Chondrocyte (in vitro differentiated cells): ENCODE measurements around the gene IMMP2L. TPM values are rescaled to one million over a fixed set of nuclear protein-coding genes. Genes with fewer than 3 reads are reported as not detected.

ENCODE experiments used
- DNase-seq: peaks from one replicate; pipeline ENCODE4 v3.0.0; 2021; ENCODE audit warnings: mixed read lengths, low spot score
- H3K27ac Mint-ChIP-seq: one replicate; pipeline ENCODE4 v1.8.0; 2021; ENCODE audit warnings: mild to moderate bottlenecking, moderate library complexity, mixed read lengths; ENCODE audit not compliant: unreplicated experiment
- H3K27me3 Mint-ChIP-seq: 2 replicates; pipeline ENCODE4 v1.8.0; 2021; ENCODE audit warnings: low read depth, mixed read lengths
- H3K36me3 Mint-ChIP-seq: 2 replicates; pipeline ENCODE4 v1.8.0; 2021; ENCODE audit warnings: low read depth, mixed read lengths
- H3K4me1 Mint-ChIP-seq: 2 replicates; pipeline ENCODE4 v1.8.0; 2021; ENCODE audit warnings: low read depth, mild to moderate bottlenecking, mixed read lengths
- H3K4me3 Mint-ChIP-seq: one replicate; pipeline ENCODE4 v1.8.0; 2021; ENCODE audit warnings: mild to moderate bottlenecking, moderate library complexity, mixed read lengths; ENCODE audit not compliant: unreplicated experiment
- H3K9me3 Mint-ChIP-seq: 2 replicates; pipeline ENCODE4 v1.8.0; 2021; ENCODE audit warnings: low read depth, mixed read lengths
- total RNA-seq: library from RNA; stranded (reverse); gene quantifications from 3 replicates; pipeline ENCODE4 v1.2.1, GENCODE V29; 2021
- TF ChIP-seq, protein P1 (sequence below): fragments of 200-600 bp; sonication (generic); IDR thresholded peaks from 2 replicates; pipeline ENCODE4 v1.5.0; 2021; ENCODE audit warnings: antibody characterized with exemption, mild to moderate bottlenecking, moderate library complexity

The IMMP2L gene
- total RNA-seq, 1 donor from 2014 or later, result 6.1 TPM

DNA sequence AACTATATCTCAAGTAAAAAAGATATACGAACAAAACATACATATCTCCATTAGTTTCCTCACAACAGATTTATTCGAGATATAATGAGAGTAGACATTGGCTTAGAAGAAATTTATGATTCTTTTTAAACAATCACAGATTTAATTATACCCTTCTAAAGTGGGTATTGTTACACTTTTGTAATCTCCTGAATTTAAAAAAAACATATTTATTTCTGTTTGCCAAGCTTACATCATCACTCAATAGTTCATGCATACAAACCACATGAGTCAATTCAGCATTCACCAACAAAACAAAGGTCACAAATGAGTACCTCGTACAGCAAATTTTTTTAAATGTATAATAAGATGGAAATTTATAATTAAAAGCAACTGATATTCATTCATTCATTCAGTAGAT lies 453.8 kb downstream of the IMMP2L start:
- DNase-seq, result no peak
- TF ChIP-seq, protein P1, sequence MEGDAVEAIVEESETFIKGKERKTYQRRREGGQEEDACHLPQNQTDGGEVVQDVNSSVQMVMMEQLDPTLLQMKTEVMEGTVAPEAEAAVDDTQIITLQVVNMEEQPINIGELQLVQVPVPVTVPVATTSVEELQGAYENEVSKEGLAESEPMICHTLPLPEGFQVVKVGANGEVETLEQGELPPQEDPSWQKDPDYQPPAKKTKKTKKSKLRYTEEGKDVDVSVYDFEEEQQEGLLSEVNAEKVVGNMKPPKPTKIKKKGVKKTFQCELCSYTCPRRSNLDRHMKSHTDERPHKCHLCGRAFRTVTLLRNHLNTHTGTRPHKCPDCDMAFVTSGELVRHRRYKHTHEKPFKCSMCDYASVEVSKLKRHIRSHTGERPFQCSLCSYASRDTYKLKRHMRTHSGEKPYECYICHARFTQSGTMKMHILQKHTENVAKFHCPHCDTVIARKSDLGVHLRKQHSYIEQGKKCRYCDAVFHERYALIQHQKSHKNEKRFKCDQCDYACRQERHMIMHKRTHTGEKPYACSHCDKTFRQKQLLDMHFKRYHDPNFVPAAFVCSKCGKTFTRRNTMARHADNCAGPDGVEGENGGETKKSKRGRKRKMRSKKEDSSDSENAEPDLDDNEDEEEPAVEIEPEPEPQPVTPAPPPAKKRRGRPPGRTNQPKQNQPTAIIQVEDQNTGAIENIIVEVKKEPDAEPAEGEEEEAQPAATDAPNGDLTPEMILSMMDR, result no peak
- H3K27me3 Mint-ChIP-seq, result no peaks in the 10 kb centered on the region
- H3K36me3 Mint-ChIP-seq, result no peaks in the 10 kb centered on the region
- peaks cover 15% of the 10 kb centered on the region for H3K4me1 Mint-ChIP-seq
- no peak overlapping the region for H3K27ac Mint-ChIP-seq
- H3K9me3 Mint-ChIP-seq, result no peaks in the 10 kb centered on the region
- H3K4me3 Mint-ChIP-seq, result no peak overlapping the region

DNA sequence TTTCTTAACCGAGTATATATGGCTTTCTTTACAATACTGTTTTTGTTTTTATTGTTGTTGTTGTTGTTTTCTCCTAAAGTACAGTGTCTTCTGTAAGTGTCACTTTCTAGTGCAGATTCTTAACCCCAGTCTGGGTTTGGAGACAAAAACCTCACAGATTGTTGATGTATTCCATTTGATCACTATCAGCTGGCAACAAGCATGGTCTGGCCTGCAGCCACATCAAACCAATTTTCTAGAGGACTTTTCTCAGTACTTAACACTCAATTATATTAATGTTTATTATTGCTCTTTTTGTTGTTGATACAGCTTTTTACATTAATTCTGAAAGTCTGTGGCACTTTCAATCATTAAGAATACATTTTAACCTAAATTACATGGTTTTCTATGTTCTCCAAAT lies 454.3 kb downstream of the IMMP2L start:
- H3K27me3 Mint-ChIP-seq, result no peaks in the 10 kb centered on the region
- no peak overlapping the region for H3K27ac Mint-ChIP-seq
- H3K4me3 Mint-ChIP-seq, result no peak overlapping the region
- DNase-seq, result no peak
- no peaks in the 10 kb centered on the region for H3K9me3 Mint-ChIP-seq
- H3K4me1 Mint-ChIP-seq, result peaks cover 10% of the 10 kb centered on the region
- TF ChIP-seq, protein P1, result no peak
- H3K36me3 Mint-ChIP-seq, result no peaks in the 10 kb centered on the region

DNA sequence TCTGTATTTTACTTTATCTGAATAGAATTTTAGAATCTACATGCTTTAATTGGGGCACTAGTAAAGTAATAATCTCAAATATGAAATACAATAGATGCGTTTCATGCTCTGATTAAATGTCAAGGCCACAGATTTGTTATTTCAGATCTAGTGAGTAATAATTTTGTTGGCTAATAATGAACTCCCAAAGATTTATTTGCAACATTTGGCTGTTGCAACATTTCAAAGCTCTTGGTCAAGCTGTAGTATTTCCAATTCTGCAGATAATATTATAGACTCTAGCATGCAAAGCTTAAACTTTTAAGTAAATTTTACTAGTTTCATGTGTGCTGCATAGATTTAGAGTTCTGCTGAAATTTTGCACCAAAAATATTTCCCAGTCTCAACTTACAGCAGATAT lies 454.7 kb downstream of the IMMP2L start:
- peaks cover 6% of the 10 kb centered on the region for H3K4me1 Mint-ChIP-seq
- no peak overlapping the region for H3K27ac Mint-ChIP-seq
- no peaks in the 10 kb centered on the region for H3K9me3 Mint-ChIP-seq
- H3K36me3 Mint-ChIP-seq, result no peaks in the 10 kb centered on the region
- TF ChIP-seq, protein P1, result no peak
- DNase-seq, result no peak
- no peaks in the 10 kb centered on the region for H3K27me3 Mint-ChIP-seq
- H3K4me3 Mint-ChIP-seq, result no peak overlapping the region

DNA sequence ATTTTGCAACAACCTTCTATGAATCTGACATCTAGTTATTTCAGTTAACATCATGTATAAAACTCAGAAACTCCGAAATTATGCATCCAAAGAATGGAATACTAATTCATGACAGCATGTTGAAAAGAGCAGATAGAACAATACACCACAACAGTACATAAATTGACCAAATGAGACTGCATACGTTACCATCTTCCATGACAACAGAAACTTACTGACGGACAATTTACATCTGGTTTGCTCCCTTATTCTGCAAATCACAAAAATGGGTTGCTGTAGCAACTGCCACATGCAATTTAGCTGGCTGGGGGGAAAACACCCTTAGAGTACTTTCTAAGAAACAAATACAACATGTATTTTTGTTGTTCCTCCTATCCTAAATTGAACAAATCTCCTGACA lies 457.0 kb downstream of the IMMP2L start:
- no peak overlapping the region for H3K4me3 Mint-ChIP-seq
- H3K27me3 Mint-ChIP-seq, result no peaks in the 10 kb centered on the region
- H3K9me3 Mint-ChIP-seq, result no peaks in the 10 kb centered on the region
- TF ChIP-seq, protein P1, result no peak
- H3K27ac Mint-ChIP-seq, result no peak overlapping the region
- no peak for DNase-seq
- H3K4me1 Mint-ChIP-seq, result no peaks in the 10 kb centered on the region
- no peaks in the 10 kb centered on the region for H3K36me3 Mint-ChIP-seq

DNA sequence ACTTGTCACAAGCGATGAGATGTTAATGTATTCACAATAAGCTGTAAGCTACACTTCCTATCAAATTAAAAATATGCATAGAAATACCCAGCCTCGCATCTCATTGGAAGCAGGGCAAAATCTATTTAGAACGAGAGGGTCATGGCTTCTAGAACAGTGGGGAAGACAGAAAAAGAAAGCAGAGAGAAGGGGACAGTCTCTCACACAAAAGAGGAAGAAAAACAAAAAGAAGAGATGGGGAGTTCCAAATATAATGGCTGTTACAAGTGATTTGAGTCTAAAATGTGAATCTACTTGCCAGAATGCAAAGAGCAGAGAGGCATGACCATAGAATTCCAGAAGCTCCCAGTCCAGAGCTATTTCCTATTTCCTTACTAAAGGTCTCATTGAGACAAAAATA lies 457.6 kb downstream of the IMMP2L start:
- TF ChIP-seq, protein P1, result no peak
- H3K27me3 Mint-ChIP-seq, result no peaks in the 10 kb centered on the region
- H3K27ac Mint-ChIP-seq, result no peak overlapping the region
- no peaks in the 10 kb centered on the region for H3K4me1 Mint-ChIP-seq
- no peaks in the 10 kb centered on the region for H3K36me3 Mint-ChIP-seq
- no peak for DNase-seq
- H3K9me3 Mint-ChIP-seq, result no peaks in the 10 kb centered on the region
- H3K4me3 Mint-ChIP-seq, result no peak overlapping the region
